Lower leg skin (tissue), 4 donors: ENCODE measurements around the gene NFIA. TPM values are rescaled to one million over a fixed set of nuclear protein-coding genes. Genes with fewer than 3 reads are reported as not detected.

Experiments used
- DNase-seq, 2 donors: peaks; one replicate each; pipeline ENCODE4 v3.0.0-alpha.2; 2019; ENCODE audit warnings: low spot score in 2 of 2
- H3K4me3 ChIP-seq: fragments of 200-600 bp; sonication (generic); 2 replicates; pipeline ENCODE4 v1.5.1; 2017; ENCODE audit warnings: mild to moderate bottlenecking, low read depth; ENCODE audit not compliant: poor library complexity, severe bottlenecking
- CTCF ChIP-seq, 3 donors: fragments of 450-650 bp; IDR thresholded peaks; one replicate each; pipeline ENCODE4 v1.5.1; 2016; ENCODE audit warnings: antibody characterized with exemption in 3 of 3, mild to moderate bottlenecking in 3 of 3, moderate library complexity in 2 of 3
- POLR2A ChIP-seq, 2 donors: fragments of 450-650 bp; IDR thresholded peaks; one replicate each; pipeline ENCODE4 v1.6.1; 2016 to 2017; ENCODE audit warnings: antibody characterized with exemption in 2 of 2, mild to moderate bottlenecking in 1 of 2, moderate library complexity in 1 of 2
- WGBS, 2 donors: methylation state at CpG; one replicate each; pipeline ENCODE4 v1.1.5; 2018; 5-methylcytosine and 5-hydroxymethylcytosine counted together
- intact Hi-C: fragments of 100-400 bp; cut with DNase I; formaldehyde crosslinking; loops from one replicate; pipeline ENCODE4 v1.15.0; 2023; ENCODE audit warnings: low total_unique reads
- total RNA-seq, 4 donors: library from RNA; depleted of rRNA; stranded (reverse); fragments of >200 nt; gene quantifications; one replicate each; pipeline ENCODE4 v1.1.0, GENCODE V29; 2016

Gene NFIA
- total RNA-seq, 4 donors from 2014 or later, result 26.0 to 32.5 (median 30.3) TPM

- intact Hi-C loops, result no loop called here
- TF ChIP-seq CTCF (IDR thresholded peaks at IDR 0.05) (no peak), POLR2A (IDR thresholded peaks at IDR 0.05) (no peak)
- DNase-seq, result no peak
- no peak overlapping the region for H3K4me3 ChIP-seq
- WGBS, 2 donors, result 59 to 63% methylated on average over 4 of the region's 4 CpGs
These were observed 12.5 kb downstream of the NFIA start for GRCh38 chr1:61094677-61095469.

- 47 to 72% methylated on average over 2 of the region's 2 CpGs for WGBS, 2 donors
- intact Hi-C loops, result no loop called here
- no peak overlapping the region for H3K4me3 ChIP-seq
- no peak for DNase-seq
- TF ChIP-seq POLR2A (IDR thresholded peaks at IDR 0.05) (no peak), CTCF (IDR thresholded peaks at IDR 0.05) (no peak)
These were observed 13.1 kb downstream of the NFIA start for GRCh38 chr1:61095470-61095812.

GRCh38 chr1:61097317-61097716 is 15.0 kb downstream of the NFIA start:
- no peak for DNase-seq
- WGBS, 2 donors, result 93 to 96% methylated on average over 1 of the region's 1 CpG
- TF ChIP-seq CTCF (IDR thresholded peaks at IDR 0.05) (no peak), POLR2A (IDR thresholded peaks at IDR 0.05) (no peak)
- H3K4me3 ChIP-seq, result no peak overlapping the region
- intact Hi-C loops, result no loop called here

GRCh38 chr1:61097722-61098121 is 15.4 kb downstream of the NFIA start:
- WGBS, 2 donors, result 68 to 71% methylated on average over 1 of the region's 1 CpG
- TF ChIP-seq CTCF (IDR thresholded peaks at IDR 0.05), result no peak
- TF ChIP-seq POLR2A (IDR thresholded peaks at IDR 0.05), result no peak
- no peak overlapping the region for H3K4me3 ChIP-seq
- intact Hi-C loops, result no loop called here
- no peak for DNase-seq

DNA sequence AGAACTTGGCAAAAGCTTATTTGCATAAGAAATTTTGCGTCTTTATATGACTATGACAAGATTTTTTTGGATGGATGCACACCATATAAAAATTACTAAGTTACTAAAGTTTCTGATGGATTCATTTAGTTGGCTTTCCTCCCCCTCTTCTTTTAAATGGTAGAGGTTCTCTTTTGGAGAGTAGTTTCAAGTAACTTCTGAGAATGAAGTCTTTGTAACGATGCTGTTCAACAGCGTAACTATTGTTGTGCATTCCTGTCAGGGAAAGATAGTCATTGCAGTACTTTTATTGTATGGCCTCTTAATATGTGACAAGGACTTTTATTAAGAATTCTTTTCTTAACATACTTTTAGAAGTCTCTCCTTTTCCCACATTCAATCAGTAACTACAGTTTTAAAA is 16.0 kb downstream of the NFIA start:
- TF ChIP-seq CTCF (IDR thresholded peaks at IDR 0.05), result no peak
- TF ChIP-seq POLR2A (IDR thresholded peaks at IDR 0.05), result no peak
- DNase-seq, result no peak
- H3K4me3 ChIP-seq, result no peak overlapping the region
- intact Hi-C loops, result no loop called here
- WGBS, 2 donors, result 76 to 84% methylated on average over 3 of the region's 3 CpGs
